GM19324 (cell line): Measurements from ENCODE around the gene MON1A.

Experiments
- ATAC-seq: cut with Tn5 transposase; IDR thresholded peaks from one replicate; pipeline ENCODE4 v1.9.1; 2021; ENCODE audit warnings: mild to moderate bottlenecking, moderate library complexity; ENCODE audit not compliant: unreplicated experiment, low FRiP score

MON1A gene

GRCh38 chr3:49859576-49860305 lies 69.9 kb downstream of the MON1A start:
- no peak for ATAC-seq
